Activated T-cell treated with anti-CD3 and anti-CD28 coated beads for 48 hours (primary cell): ENCODE results near the gene PRR36.

Experiments
- DNase-seq: peaks from one replicate; pipeline ENCODE4 v3.0.0-alpha.2; 2020; ENCODE audit warnings: low read depth

The PRR36 gene

GRCh38 chr19:7871437-7872305 lies 2.5 kb downstream of the PRR36 start:
- DNase-seq, result peak; percentile 85

DNA sequence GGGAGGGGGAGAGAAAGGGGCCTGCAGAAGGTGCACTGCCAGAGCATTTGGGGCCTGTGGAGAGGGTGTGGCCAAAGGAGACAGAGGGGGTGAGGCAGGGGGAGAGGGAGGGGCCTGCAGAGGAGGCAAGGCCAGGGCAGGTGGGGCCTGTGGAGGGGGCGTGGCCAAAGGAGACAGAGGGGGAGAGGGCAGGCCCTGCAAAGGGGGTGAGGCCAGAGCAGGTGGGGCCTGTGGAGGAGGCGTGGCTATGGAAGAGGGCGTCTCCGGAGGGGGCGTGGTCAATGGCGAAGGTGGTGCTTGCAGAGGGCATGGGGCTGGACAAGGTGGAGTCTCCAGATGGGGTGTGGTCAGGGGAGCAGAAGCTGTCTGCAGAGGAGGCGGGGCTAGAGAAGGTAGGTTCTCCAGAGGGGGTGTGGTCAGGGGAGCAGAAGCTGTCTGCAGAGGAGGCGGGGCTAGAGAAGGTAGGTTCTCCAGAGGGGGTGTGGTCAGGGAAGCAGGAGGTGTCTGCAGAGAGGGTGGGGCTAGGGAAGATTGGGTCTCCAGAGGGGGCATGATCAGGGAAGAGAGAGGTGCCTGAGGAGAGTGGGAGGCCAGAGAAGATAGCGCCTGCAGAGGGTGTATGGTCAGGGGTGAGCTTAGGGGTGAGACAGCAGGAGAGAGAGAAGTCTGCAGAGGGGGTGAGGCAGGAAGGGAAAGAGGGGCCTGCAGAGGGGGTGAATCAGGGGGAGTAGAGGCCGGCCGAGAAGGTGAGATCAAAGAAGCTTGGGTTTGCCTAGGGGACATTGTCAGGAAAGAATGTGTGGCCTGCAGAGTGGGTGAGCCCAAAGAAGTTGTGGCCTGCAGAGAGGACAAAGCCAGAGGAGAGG lies 3.4 kb downstream of the PRR36 start:
- peak; percentile 68 for DNase-seq

- DNase-seq, result peak; percentile 52
Observed at GRCh38 chr19:7869910-7870511, 4.2 kb downstream of the PRR36 start.

GRCh38 chr19:7869453-7869909 lies 4.7 kb downstream of the PRR36 start:
- DNase-seq, result peak; percentile 76

DNA sequence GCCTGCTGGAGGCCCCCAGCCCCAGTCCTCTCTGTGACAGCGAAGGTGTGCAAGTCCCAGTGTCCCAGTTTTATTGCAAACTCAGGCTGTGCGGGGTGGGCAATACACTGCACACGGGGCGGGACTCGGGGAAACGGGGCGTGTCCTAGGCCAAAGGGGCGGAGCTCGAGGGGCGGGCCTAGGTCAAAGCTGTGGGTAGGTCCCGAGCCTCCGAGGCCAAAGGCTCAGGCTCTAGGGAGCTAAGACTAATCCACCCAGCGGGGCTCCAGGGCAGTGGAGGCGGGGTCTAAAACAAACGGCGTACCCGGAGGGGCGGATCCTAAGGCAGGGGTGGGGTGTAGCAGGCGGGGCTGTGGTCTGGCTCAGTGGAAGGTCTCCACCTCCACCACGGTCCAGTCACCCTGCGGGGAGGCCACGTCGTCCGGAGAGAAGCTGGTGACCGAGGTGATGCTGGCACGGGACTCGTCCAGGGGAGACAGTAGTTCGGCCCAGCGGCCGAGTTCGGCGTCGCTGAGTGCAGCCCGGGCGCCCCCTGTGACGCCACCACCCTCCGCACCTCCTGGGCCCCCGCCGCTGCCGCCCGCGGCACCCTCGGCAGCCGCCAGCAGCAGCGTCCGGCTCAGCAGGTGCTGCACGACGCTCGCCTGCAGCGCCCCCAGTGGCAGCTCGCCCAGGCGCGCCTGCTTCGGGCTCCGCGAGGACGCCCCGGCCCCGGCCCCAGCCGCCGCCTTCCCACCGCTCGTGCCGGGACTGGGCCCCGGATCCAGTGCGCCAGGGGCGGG lies 5.3 kb downstream of the PRR36 start:
- peak; percentile 82 for DNase-seq

GRCh38 chr19:7868326-7868670 lies 5.9 kb downstream of the PRR36 start:
- DNase-seq, result no peak

GRCh38 chr19:7867092-7867844 lies 6.9 kb downstream of the PRR36 start:
- DNase-seq, result no peak

- DNase-seq, result no peak
Observed at GRCh38 chr19:7866399-7867091, 7.6 kb downstream of the PRR36 start.

- DNase-seq, result no peak
Observed at GRCh38 chr19:7865262-7865911, 8.8 kb downstream of the PRR36 start.

- DNase-seq, result no peak
Observed at GRCh38 chr19:7864690-7865074, 9.5 kb downstream of the PRR36 start.

DNA sequence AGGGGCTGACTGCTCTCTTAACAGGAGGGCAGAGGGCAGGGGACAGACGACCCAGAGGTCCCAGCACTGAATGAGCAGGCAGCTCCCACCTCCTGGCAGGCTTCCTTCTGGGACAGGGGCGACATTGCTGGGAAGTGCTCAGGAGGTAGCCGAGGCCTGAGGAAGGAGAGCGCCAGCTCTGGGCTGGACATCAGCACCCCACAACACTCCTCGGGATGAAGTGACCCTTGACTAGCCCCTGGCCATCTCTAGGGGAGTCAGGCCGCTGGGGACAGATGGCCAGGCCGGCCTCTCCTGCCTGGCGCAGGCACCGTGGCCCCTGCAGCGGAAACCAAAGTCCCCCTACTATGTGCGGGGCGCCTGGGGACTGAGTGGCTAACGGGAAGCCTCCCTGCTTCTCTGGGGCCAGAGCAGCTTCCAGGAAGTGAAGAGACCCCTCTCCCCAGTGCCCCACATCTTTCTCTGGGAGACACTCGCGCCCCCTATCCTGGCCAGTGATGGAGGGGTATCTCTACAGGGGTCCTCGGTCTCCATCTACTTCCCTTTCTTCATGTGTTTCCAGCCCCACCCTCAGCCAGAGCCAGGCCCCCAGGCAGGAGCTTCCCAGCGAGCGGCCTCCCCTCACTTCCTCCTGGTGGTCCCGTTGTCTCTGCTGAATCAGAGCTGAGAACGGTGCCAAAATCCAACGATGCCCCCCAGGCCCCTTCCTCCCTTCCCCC lies 10.1 kb downstream of the PRR36 start:
- no peak for DNase-seq

GRCh38 chr19:7863157-7863970 lies 10.8 kb downstream of the PRR36 start:
- DNase-seq, result no peak

DNA sequence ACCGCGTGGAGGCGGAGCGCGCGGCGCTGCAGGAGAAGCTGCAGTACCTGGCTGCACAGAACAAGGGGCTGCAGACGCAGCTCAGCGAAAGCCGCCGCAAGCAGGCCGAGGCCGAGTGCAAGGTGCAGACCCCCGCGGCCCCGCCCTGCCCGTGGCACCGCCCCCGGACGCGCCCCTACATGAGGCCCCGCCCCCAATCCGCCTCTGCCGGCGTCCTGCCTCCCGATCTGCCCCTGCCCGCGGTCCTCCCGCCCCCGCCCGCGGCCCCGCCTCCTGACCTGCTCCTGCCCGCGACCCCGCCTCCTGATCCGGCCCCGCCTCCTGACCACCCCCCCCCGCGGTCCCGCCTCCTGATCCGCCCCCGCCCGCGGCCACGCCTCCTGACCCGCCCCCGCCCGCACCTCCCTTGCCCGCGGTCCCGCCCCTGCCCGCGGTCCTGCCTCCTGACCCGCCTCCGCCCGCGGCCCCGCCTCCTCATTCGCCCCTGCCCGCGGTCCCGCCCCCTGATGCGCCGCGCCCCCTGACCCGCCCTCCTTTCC lies 11.7 kb downstream of the PRR36 start:
- peak; percentile 69 for DNase-seq

GRCh38 chr19:7861619-7862412 lies 12.4 kb downstream of the PRR36 start:
- DNase-seq, result no peak

DNA sequence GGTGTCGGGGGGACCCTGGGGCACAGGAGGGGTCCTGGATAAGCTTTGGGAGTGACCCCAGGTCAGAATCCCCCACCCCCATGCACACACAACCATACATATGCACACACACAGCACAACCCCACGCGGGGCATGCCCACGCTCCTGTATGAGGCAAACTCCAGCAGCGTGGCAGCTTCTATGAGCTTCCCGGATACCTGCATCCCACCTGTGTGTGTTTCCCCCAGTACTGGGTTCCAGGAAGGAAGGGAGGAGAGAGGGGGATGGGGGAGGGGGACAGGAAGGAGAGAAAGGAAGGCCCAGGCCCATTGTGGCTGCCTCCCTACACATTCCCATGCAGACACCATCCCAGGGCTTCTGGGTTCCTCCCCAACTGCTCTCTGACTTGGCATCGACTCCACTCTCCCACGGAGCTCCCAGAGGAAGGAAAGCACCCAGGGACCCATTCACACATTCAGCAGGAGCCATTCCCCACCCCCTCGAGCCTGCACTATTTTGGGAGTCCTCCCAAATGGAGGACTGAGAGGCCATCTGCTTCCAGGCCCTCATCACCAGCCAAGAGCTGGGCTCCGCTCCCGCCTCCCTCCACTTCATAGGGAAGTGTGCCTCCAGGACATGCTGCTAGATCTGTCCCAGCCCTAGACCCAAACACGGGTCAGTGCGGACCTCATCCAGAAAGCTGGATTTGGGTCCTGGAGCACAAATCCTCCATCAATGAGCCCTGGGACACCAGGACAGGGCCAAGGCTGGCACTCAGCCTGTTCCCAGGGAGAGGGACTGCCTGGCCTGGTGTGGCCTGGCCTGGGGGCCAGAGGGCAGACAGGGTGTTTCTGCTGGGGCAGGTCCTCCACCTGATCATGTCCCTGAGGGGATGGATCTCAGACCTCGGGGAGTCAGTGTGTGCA lies 13.2 kb downstream of the PRR36 start:
- no peak for DNase-seq
